SK-N-SH treated with all-trans-retinoic acid at 6 μM for 48 hours (cell line): Measurements from ENCODE around the gene GSN.

ENCODE experiments used
- ATAC-seq: fragments of 200-7000 bp; cut with Tn5 transposase; 3 replicates; pipeline ENCODE4 v1.9.1; 2020; ENCODE audit warnings: mild to moderate bottlenecking, moderate library complexity
- ARNTL ChIP-seq: fragments of 450-650 bp; formaldehyde crosslinking; IDR thresholded peaks from 2 replicates; pipeline ENCODE4 v1.5.0; 2020; ENCODE audit warnings: low read depth, mild to moderate bottlenecking, moderate library complexity, borderline replicate concordance
- BACH2 ChIP-seq: fragments of 250-450 bp; sonication (Bioruptor Pico); IDR thresholded peaks from 2 replicates; pipeline ENCODE4 v1.9.0; 2021; ENCODE audit warnings: mild to moderate bottlenecking, borderline replicate concordance
- CREB5 ChIP-seq: fragments of 250-450 bp; sonication (Bioruptor Pico); IDR thresholded peaks from 2 replicates; pipeline ENCODE4 v1.5.1; 2020; ENCODE audit warnings: low read depth, mild to moderate bottlenecking, moderate library complexity
- ESRRG ChIP-seq: fragments of 250-450 bp; sonication (Bioruptor Pico); IDR thresholded peaks from 2 replicates; pipeline ENCODE4 v1.6.1; 2021; ENCODE audit warnings: mild to moderate bottlenecking
- GLIS3 ChIP-seq: fragments of 250-450 bp; sonication (Bioruptor Pico); IDR thresholded peaks from 2 replicates; pipeline ENCODE4 v1.5.0; 2020; ENCODE audit warnings: mild to moderate bottlenecking, moderate library complexity
- ISL1 ChIP-seq: fragments of 250-450 bp; sonication (Bioruptor Pico); IDR thresholded peaks from 2 replicates; pipeline ENCODE4 v2.1.2; 2022; ENCODE audit warnings: mild to moderate bottlenecking, moderate library complexity
- OSR1 ChIP-seq: fragments of 250-450 bp; sonication (Bioruptor Pico); IDR thresholded peaks from 2 replicates; pipeline ENCODE4 v1.8.0; 2022; ENCODE audit warnings: moderate library complexity, mild to moderate bottlenecking, inconsistent platforms
- PPARA ChIP-seq: fragments of 250-450 bp; sonication (Bioruptor Pico); IDR thresholded peaks from 2 replicates; pipeline ENCODE4 v1.5.0; 2020; ENCODE audit warnings: mild to moderate bottlenecking, borderline replicate concordance
- RARB ChIP-seq: fragments of 250-450 bp; sonication (Bioruptor Pico); IDR thresholded peaks from 2 replicates; pipeline ENCODE4 v1.8.0; 2021; ENCODE audit warnings: mild to moderate bottlenecking, moderate library complexity
- SNAI2 ChIP-seq: fragments of 250-450 bp; sonication (Bioruptor Pico); IDR thresholded peaks from 2 replicates; pipeline ENCODE4 v1.5.0; 2020; ENCODE audit warnings: mild to moderate bottlenecking, moderate library complexity
- TCF4 ChIP-seq: fragments of 250-450 bp; sonication (Bioruptor Pico); IDR thresholded peaks from 2 replicates; pipeline ENCODE4 v1.8.0; 2021; ENCODE audit warnings: mild to moderate bottlenecking, moderate library complexity, borderline replicate concordance
- TOX ChIP-seq: fragments of 250-450 bp; sonication (Bioruptor Pico); IDR thresholded peaks from 2 replicates; pipeline ENCODE4 v1.8.0; 2021; ENCODE audit warnings: mild to moderate bottlenecking, moderate library complexity, borderline replicate concordance
- TSHZ2 ChIP-seq: fragments of 250-450 bp; sonication (Bioruptor Pico); IDR thresholded peaks from 2 replicates; pipeline ENCODE4 v1.5.0; 2020; ENCODE audit warnings: mild to moderate bottlenecking, moderate library complexity
- ZC3H10 ChIP-seq: fragments of 250-450 bp; sonication (Bioruptor Pico); IDR thresholded peaks from 2 replicates; pipeline ENCODE4 v1.5.1; 2021; ENCODE audit warnings: mild to moderate bottlenecking, moderate library complexity
- ZFP3 ChIP-seq: fragments of 250-450 bp; sonication (Bioruptor Pico); IDR thresholded peaks from 2 replicates; pipeline ENCODE4 v1.5.0; 2020; ENCODE audit warnings: mild to moderate bottlenecking, moderate library complexity
- ZFP30 ChIP-seq: fragments of 450-650 bp; formaldehyde crosslinking; IDR thresholded peaks from 2 replicates; pipeline ENCODE4 v1.5.0; 2022; ENCODE audit warnings: mild to moderate bottlenecking, moderate library complexity
- ZNF565 ChIP-seq: fragments of 450-650 bp; formaldehyde crosslinking; conservative IDR thresholded peaks from 2 replicates; pipeline ENCODE4 v1.5.0; 2020; ENCODE audit warnings: low read depth, mild to moderate bottlenecking, moderate library complexity
- ZNF70 ChIP-seq: fragments of 450-650 bp; formaldehyde crosslinking; IDR thresholded peaks from 2 replicates; pipeline ENCODE4 v1.5.0; 2020; ENCODE audit warnings: mild to moderate bottlenecking, moderate library complexity
- ZNF8 ChIP-seq: fragments of 450-650 bp; formaldehyde crosslinking; IDR thresholded peaks from 2 replicates; pipeline ENCODE4 v1.5.0; 2020; ENCODE audit warnings: mild to moderate bottlenecking, moderate library complexity
- TF ChIP-seq, protein P1 (sequence below): fragments of 250-450 bp; sonication (Bioruptor Pico); IDR thresholded peaks from 2 replicates; pipeline ENCODE4 v1.8.0; 2021; ENCODE audit warnings: low read depth, mild to moderate bottlenecking, moderate library complexity, borderline replicate concordance
- TF ChIP-seq, protein P2 (sequence below): fragments of 250-450 bp; sonication (Bioruptor Pico); IDR thresholded peaks from 2 replicates; pipeline ENCODE4 v1.5.1; 2021; ENCODE audit warnings: mild to moderate bottlenecking, moderate library complexity

GSN gene

DNA sequence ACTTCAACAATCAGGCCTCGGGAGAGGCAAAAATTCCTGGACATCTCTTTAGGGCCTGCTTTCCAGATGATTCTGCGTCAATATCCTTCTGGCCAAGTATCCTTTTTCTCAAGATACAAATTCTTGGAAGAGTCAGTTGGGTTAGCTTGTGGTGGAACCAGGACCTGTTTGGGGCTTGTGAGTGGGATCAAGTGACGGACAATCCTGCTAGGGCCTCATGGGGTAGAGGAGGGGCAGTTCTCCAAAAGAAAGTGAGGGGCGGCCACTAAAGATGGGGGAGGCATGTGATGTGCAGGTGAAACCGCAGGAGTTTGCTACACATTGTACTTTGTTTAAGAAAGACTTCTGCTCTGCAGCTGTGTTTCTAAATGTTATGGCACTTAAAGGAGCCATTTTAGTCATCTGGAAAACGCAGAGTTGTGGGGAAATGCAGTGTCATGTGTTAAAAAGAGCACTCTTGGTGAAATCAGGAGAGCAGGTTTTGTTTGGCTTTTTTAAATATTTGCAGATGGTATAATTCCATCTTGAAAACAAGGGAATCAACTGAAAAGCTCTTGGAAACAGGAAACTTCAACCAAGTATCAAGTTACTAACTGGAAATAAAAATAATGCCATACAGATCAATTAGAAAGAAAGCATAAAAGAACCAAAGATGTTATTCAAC, 27.4 kb upstream of the GSN start:
- ATAC-seq, result no peak
- TF ChIP-seq, protein P1, sequence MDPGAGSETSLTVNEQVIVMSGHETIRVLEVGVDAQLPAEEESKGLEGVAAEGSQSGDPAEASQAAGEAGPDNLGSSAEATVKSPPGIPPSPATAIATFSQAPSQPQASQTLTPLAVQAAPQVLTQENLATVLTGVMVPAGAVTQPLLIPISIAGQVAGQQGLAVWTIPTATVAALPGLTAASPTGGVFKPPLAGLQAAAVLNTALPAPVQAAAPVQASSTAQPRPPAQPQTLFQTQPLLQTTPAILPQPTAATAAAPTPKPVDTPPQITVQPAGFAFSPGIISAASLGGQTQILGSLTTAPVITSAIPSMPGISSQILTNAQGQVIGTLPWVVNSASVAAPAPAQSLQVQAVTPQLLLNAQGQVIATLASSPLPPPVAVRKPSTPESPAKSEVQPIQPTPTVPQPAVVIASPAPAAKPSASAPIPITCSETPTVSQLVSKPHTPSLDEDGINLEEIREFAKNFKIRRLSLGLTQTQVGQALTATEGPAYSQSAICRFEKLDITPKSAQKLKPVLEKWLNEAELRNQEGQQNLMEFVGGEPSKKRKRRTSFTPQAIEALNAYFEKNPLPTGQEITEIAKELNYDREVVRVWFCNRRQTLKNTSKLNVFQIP (CRISPR knock-in tag), result no peak
- no peak for TF ChIP-seq BACH2 (CRISPR knock-in tag)
- TF ChIP-seq TSHZ2, result no peak
- TF ChIP-seq ZC3H10 (CRISPR knock-in tag), result no peak
- no peak for TF ChIP-seq TOX (CRISPR knock-in tag)
- TF ChIP-seq CREB5 (CRISPR knock-in tag), result no peak
- TF ChIP-seq RARB (CRISPR knock-in tag), result no peak
- no peak for TF ChIP-seq ZNF8 (CRISPR knock-in tag)
- no peak for TF ChIP-seq ZFP3 (CRISPR knock-in tag)
- TF ChIP-seq ISL1 (CRISPR knock-in tag), result no peak
- TF ChIP-seq SNAI2, result no peak
- TF ChIP-seq ZFP30 (CRISPR knock-in tag), result no peak
- no peak for TF ChIP-seq TCF4
- TF ChIP-seq OSR1 (CRISPR knock-in tag), result no peak
- no peak for TF ChIP-seq ZNF565 (CRISPR knock-in tag)
- TF ChIP-seq ZNF70 (CRISPR knock-in tag), result no peak

- TF ChIP-seq ZNF565 (CRISPR knock-in tag), result no peak
- TF ChIP-seq GLIS3 (CRISPR knock-in tag), result no peak
- no peak for ATAC-seq
Measured at GRCh38 chr9:121242219-121242958, 25.6 kb upstream of the GSN start.

DNA sequence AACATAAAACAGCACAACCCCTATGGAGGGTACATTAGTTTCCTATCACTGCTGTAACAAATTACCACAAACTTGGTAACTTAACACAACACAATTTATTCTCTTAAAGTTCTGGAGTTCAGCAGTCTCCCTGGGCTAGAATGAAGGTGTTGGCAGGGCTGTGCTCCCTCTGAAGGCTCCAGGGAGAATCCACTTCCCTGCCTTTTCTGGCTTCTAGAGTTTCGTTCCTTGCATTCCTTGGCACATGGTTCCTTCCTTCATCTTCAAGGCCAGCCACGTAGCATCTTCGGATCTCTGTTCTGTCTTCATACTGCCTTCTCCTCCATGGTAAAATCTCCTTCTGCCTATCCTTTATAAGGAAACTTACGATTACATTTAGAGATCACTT, 25.0 kb upstream of the GSN start:
- no peak for ATAC-seq
- TF ChIP-seq, protein P2, sequence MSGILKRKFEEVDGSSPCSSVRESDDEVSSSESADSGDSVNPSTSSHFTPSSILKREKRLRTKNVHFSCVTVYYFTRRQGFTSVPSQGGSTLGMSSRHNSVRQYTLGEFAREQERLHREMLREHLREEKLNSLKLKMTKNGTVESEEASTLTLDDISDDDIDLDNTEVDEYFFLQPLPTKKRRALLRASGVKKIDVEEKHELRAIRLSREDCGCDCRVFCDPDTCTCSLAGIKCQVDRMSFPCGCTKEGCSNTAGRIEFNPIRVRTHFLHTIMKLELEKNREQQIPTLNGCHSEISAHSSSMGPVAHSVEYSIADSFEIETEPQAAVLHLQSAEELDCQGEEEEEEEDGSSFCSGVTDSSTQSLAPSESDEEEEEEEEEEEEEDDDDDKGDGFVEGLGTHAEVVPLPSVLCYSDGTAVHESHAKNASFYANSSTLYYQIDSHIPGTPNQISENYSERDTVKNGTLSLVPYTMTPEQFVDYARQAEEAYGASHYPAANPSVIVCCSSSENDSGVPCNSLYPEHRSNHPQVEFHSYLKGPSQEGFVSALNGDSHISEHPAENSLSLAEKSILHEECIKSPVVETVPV (CRISPR knock-in tag), result no peak
- TF ChIP-seq PPARA (CRISPR knock-in tag) (no peak), TCF4 (no peak), ISL1 (CRISPR knock-in tag) (no peak), ZNF565 (CRISPR knock-in tag) (no peak), ESRRG (CRISPR knock-in tag) (no peak), ZNF70 (CRISPR knock-in tag) (no peak), ARNTL (CRISPR knock-in tag) (no peak), ZC3H10 (CRISPR knock-in tag) (no peak), TSHZ2 (no peak), OSR1 (CRISPR knock-in tag) (no peak), SNAI2 (no peak)
